Tibial artery (tissue), 4 donors: ENCODE data around the gene L2HGDH.

Experiments used
- DNase-seq, 2 donors: peaks; one replicate each; pipeline ENCODE4 v3.0.0-alpha.2; 2019
- H3K27ac ChIP-seq, 2 donors: fragments of 200-600 bp; sonication (generic) in 1 of 2; 1 replicate in 1 of 2; 2 replicates in 1 of 2; pipeline ENCODE4 v1.5.1; 2018 to 2019; ENCODE audit warnings: mild to moderate bottlenecking in 1 of 2
- H3K27me3 ChIP-seq, 2 donors: fragments of 200-600 bp; sonication (generic) in 1 of 2; one replicate each; pipeline versions ENCODE4 v1.5.1 to v1.6.0; 2016 to 2019
- H3K36me3 ChIP-seq, 3 donors: fragments of 200-600 bp; sonication (generic) in 2 of 3; one replicate each; pipeline ENCODE4 v1.5.1; 2016 to 2019; ENCODE audit warnings: mild to moderate bottlenecking in 2 of 3
- H3K4me1 ChIP-seq, 4 donors: fragments of 200-600 bp; sonication (generic) in 2 of 4; 1 replicate in 3 of 4; 2 replicates in 1 of 4; pipeline ENCODE4 v1.5.1; 2016 to 2019
- H3K4me3 ChIP-seq, 2 donors: fragments of 200-600 bp; sonication (generic) in 1 of 2; 1 replicate in 1 of 2; 2 replicates in 1 of 2; pipeline ENCODE4 v1.5.1; 2018 to 2019; ENCODE audit warnings: mild to moderate bottlenecking in 2 of 2
- H3K9me3 ChIP-seq, 3 donors: fragments of 200-600 bp; sonication (generic) in 1 of 3; one replicate each; pipeline ENCODE4 v1.5.1; 2016 to 2019
- CTCF ChIP-seq, 2 experiments: fragments of 200-600 bp in 1 of 2; fragments of 450-650 bp in 1 of 2; IDR thresholded peaks; one replicate each; pipeline ENCODE4 v1.5.1; 2017 to 2019; ENCODE audit warnings: antibody characterized with exemption in 2 of 2, mild to moderate bottlenecking in 1 of 2, moderate library complexity in 1 of 2
- intact Hi-C: fragments of 100-400 bp; cut with DNase I; formaldehyde crosslinking; loops from one replicate; pipeline ENCODE4 v1.15.0; 2023; ENCODE audit warnings: low total_unique reads

L2HGDH gene

GRCh38 chr14:50222055-50222613 lies 89.9 kb downstream of the L2HGDH start:
- H3K36me3 ChIP-seq = no peaks in the 10 kb centered on the region
- intact Hi-C loops = no loop called here
- no peak for TF ChIP-seq CTCF (IDR thresholded peaks at IDR 0.05)
- no peak for DNase-seq
- H3K27ac ChIP-seq = no peak overlapping the region
- H3K9me3 ChIP-seq = no peaks in the 10 kb centered on the region
- H3K4me1 ChIP-seq = peaks cover 0 to 88% (median 21%) of the 10 kb centered on the region in 4 donors
- no peaks in the 10 kb centered on the region for H3K27me3 ChIP-seq
- no peak overlapping the region for H3K4me3 ChIP-seq

GRCh38 chr14:50218501-50218900 lies 93.5 kb downstream of the L2HGDH start:
- Histone ChIP-seq H3K36me3 (no peaks in the 10 kb centered on the region), H3K4me1 (peaks cover 0 to 90% (median 3%) of the 10 kb centered on the region in 4 donors), H3K9me3 (no peaks in the 10 kb centered on the region), H3K27me3 (no peaks in the 10 kb centered on the region), H3K4me3 (no peak overlapping the region), H3K27ac (no peak overlapping the region)
- intact Hi-C loops = no loop called here
- no peak for TF ChIP-seq CTCF (IDR thresholded peaks at IDR 0.05)
- no peak for DNase-seq

GRCh38 chr14:50215416-50215815 lies 96.6 kb downstream of the L2HGDH start:
- Histone ChIP-seq H3K27ac (no peak overlapping the region), H3K36me3 (no peaks in the 10 kb centered on the region), H3K27me3 (no peaks in the 10 kb centered on the region), H3K9me3 (no peaks in the 10 kb centered on the region), H3K4me3 (no peak overlapping the region), H3K4me1 (peaks cover 0 to 74% (median 1%) of the 10 kb centered on the region in 4 donors)
- DNase-seq = no peak
- intact Hi-C loops = no loop called here
- TF ChIP-seq CTCF (IDR thresholded peaks at IDR 0.05) = no peak

GRCh38 chr14:50213795-50214194 lies 98.2 kb downstream of the L2HGDH start:
- TF ChIP-seq CTCF (IDR thresholded peaks at IDR 0.05) = no peak
- Histone ChIP-seq H3K4me1 (peaks cover 0 to 58% (median 1%) of the 10 kb centered on the region in 4 donors), H3K36me3 (no peaks in the 10 kb centered on the region), H3K4me3 (no peak overlapping the region), H3K9me3 (no peaks in the 10 kb centered on the region), H3K27me3 (no peaks in the 10 kb centered on the region), H3K27ac (no peak overlapping the region)
- no peak for DNase-seq
- intact Hi-C loops = no loop called here

GRCh38 chr14:50212726-50213125 lies 99.3 kb downstream of the L2HGDH start:
- Histone ChIP-seq H3K36me3 (no peaks in the 10 kb centered on the region), H3K27ac (no peak overlapping the region), H3K9me3 (no peaks in the 10 kb centered on the region), H3K4me3 (no peak overlapping the region), H3K27me3 (no peaks in the 10 kb centered on the region), H3K4me1 (peaks cover 0 to 49% (median 1%) of the 10 kb centered on the region in 4 donors)
- no peak for DNase-seq
- TF ChIP-seq CTCF (IDR thresholded peaks at IDR 0.05) = no peak
- intact Hi-C loops = no loop called here

- no peak for TF ChIP-seq CTCF (IDR thresholded peaks at IDR 0.05)
- Histone ChIP-seq H3K4me1 (peaks cover 0 to 25% (median 1%) of the 10 kb centered on the region in 4 donors), H3K9me3 (no peaks in the 10 kb centered on the region), H3K4me3 (no peak overlapping the region), H3K36me3 (no peaks in the 10 kb centered on the region), H3K27me3 (no peaks in the 10 kb centered on the region), H3K27ac (no peak overlapping the region)
- DNase-seq = no peak
- intact Hi-C loops = no loop called here
These were observed 102.0 kb downstream of the L2HGDH start for GRCh38 chr14:50210074-50210473.
